GM23338 (cell line): Measurements from ENCODE around the gene SPINK2. TPM values are rescaled to one million over a fixed set of nuclear protein-coding genes. Genes with fewer than 3 reads are reported as not detected.

Experiments used
- ATAC-seq: fragments of 200-7000 bp; cut with Tn5 transposase; 3 replicates; pipeline ENCODE4 v1.9.1; 2020
- DNase-seq: peaks from one replicate; pipeline ENCODE4 v3.0.0-alpha.2; 2015; ENCODE audit warnings: low spot score
- H2AFZ ChIP-seq: fragments of 200-600 bp; sonication (generic); 2 replicates; pipeline ENCODE4 v1.8.0; 2016; ENCODE audit warnings: antibody characterized with exemption, mild to moderate bottlenecking, moderate library complexity
- H3F3A ChIP-seq: fragments of 200-600 bp; sonication (generic); replicated peaks from 2 replicates; pipeline ENCODE4 v1.8.0; 2017; ENCODE audit warnings: antibody characterized with exemption, mixed run types, low read depth
- H3K27ac ChIP-seq: fragments of 200-600 bp; sonication (generic); 2 replicates; pipeline ENCODE4 v1.6.1; 2016; ENCODE audit warnings: low read depth
- H3K27me3 ChIP-seq: fragments of 200-600 bp; sonication (generic); 2 replicates; pipeline ENCODE4 v1.8.0; 2016; ENCODE audit warnings: mild to moderate bottlenecking, mixed run types, moderate library complexity; ENCODE audit not compliant: insufficient read depth
- H3K36me3 ChIP-seq: fragments of 200-600 bp; sonication (generic); 2 replicates; pipeline ENCODE4 v1.8.0; 2016; ENCODE audit warnings: mild to moderate bottlenecking; ENCODE audit not compliant: insufficient read depth
- H3K4me1 ChIP-seq: fragments of 200-600 bp; sonication (generic); 2 replicates; pipeline ENCODE4 v1.8.0; 2016; ENCODE audit warnings: mild to moderate bottlenecking, moderate library complexity; ENCODE audit not compliant: insufficient read depth
- H3K4me2 ChIP-seq: fragments of 200-600 bp; sonication (generic); 2 replicates; pipeline ENCODE4 v1.7.1; 2017; ENCODE audit warnings: mixed run types
- H3K4me3 ChIP-seq: fragments of 200-600 bp; sonication (generic); 2 replicates; pipeline ENCODE4 v1.6.1; 2016; ENCODE audit warnings: mixed run types
- H3K79me2 ChIP-seq: fragments of 200-600 bp; sonication (generic); replicated peaks from 2 replicates; pipeline ENCODE4 v1.8.0; 2017; ENCODE audit warnings: mild to moderate bottlenecking; ENCODE audit not compliant: insufficient read depth
- H3K9me2 ChIP-seq: fragments of 200-600 bp; sonication (generic); 2 replicates; pipeline ENCODE4 v1.8.0; 2017; ENCODE audit not compliant: insufficient read depth
- H4K20me1 ChIP-seq: fragments of 200-600 bp; sonication (generic); replicated peaks from 2 replicates; pipeline ENCODE4 v1.8.0; 2017; ENCODE audit warnings: mild to moderate bottlenecking; ENCODE audit not compliant: insufficient read depth
- H3K27ac Mint-ChIP-seq: 2 replicates; pipeline ENCODE4 v1.8.0; 2020; ENCODE audit warnings: inconsistent platforms, mild to moderate bottlenecking, moderate library complexity, mixed read lengths
- H3K27me3 Mint-ChIP-seq: 3 replicates; pipeline ENCODE4 v1.8.0; 2022; ENCODE audit warnings: low read depth, mild to moderate bottlenecking, moderate library complexity, mixed read lengths, inconsistent platforms; ENCODE audit not compliant: insufficient read depth, poor library complexity
- H3K36me3 Mint-ChIP-seq: 3 replicates; pipeline ENCODE4 v1.8.0; 2021; ENCODE audit warnings: low read depth, mild to moderate bottlenecking, inconsistent platforms, moderate library complexity, mixed read lengths
- H3K4me1 Mint-ChIP-seq: 3 replicates; pipeline ENCODE4 v1.8.0; 2020; ENCODE audit warnings: mild to moderate bottlenecking, inconsistent platforms, mixed read lengths
- H3K4me3 Mint-ChIP-seq: 3 replicates; pipeline ENCODE4 v1.8.0; 2021; ENCODE audit warnings: moderate library complexity, mild to moderate bottlenecking, inconsistent platforms, mixed read lengths
- H3K9me3 Mint-ChIP-seq: 3 replicates; pipeline ENCODE4 v1.8.0; 2020; ENCODE audit warnings: moderate library complexity, mild to moderate bottlenecking, inconsistent platforms, mixed read lengths
- ETS1 ChIP-seq: IDR thresholded peaks from 2 replicates; pipeline ENCODE4 v1.6.1; 2016; ENCODE audit warnings: antibody characterized with exemption
- EZH2 ChIP-seq: fragments of 200-600 bp; sonication (generic); IDR thresholded peaks from one replicate; pipeline ENCODE4 v1.8.0; 2017; ENCODE audit warnings: antibody characterized with exemption, mild to moderate bottlenecking, low read depth; ENCODE audit not compliant: unreplicated experiment
- REST ChIP-seq: IDR thresholded peaks from one replicate; pipeline ENCODE4 v1.6.1; 2018; ENCODE audit warnings: antibody characterized with exemption; ENCODE audit not compliant: unreplicated experiment
- ZNF114 ChIP-seq: fragments of 250-450 bp; sonication (Bioruptor Pico); IDR thresholded peaks from 2 replicates; pipeline ENCODE4 v1.5.0; 2020; ENCODE audit warnings: mild to moderate bottlenecking, moderate library complexity
- ZNF331 ChIP-seq: fragments of 250-450 bp; sonication (Bioruptor Pico); IDR thresholded peaks from 2 replicates; pipeline ENCODE4 v1.5.0; 2020; ENCODE audit warnings: low read depth, mild to moderate bottlenecking, moderate library complexity
- ZNF462 ChIP-seq: fragments of 250-450 bp; sonication (Bioruptor Pico); IDR thresholded peaks from 2 replicates; pipeline ENCODE4 v1.5.0; 2020; ENCODE audit warnings: mild to moderate bottlenecking, moderate library complexity
- polyA plus RNA-seq: library from polyadenylated mRNA; unstranded; fragments of >200 nt; fragmentation: Nextera tagmentation; extraction: Ambion mirVana; gene quantifications from 2 replicates; pipeline ENCODE4 v1.2.1, GENCODE V29; 2016
- total RNA-seq: library from RNA; depleted of rRNA; stranded (reverse); fragments of >200 nt; shearing (Covaris generic); gene quantifications from 2 replicates; pipeline ENCODE4 v1.2.3, GENCODE V29; 2014

The SPINK2 gene
- total and polyA plus RNA-seq, 2 experiments from 2014 or later: 0.73 to 6.4 TPM

- Histone ChIP-seq H4K20me1 (no peaks in the 10 kb centered on the region), H3F3A (no peaks in the 10 kb centered on the region), H3K9me2 (no peaks in the 10 kb centered on the region), H2AFZ (0 out of 2 replicates have a peak overlapping the region, but pooled peaks have one; percentile 76), H3K27ac (no peak overlapping the region), H3K36me3 (no peaks in the 10 kb centered on the region), H3K4me1 (no peaks in the 10 kb centered on the region; the same call in 1 of the 2 replicates), H3K27me3 (no peaks in the 10 kb centered on the region), H3K79me2 (no peaks in the 10 kb centered on the region), H3K4me3 (no peak overlapping the region), H3K4me2 (no peak overlapping the region)
- H3K36me3 Mint-ChIP-seq: no peaks in the 10 kb centered on the region
- H3K27ac Mint-ChIP-seq: no peak overlapping the region
- H3K27me3 Mint-ChIP-seq: peaks cover 1% of the 10 kb centered on the region
- no peak for DNase-seq
- peaks cover 16% of the 10 kb centered on the region for H3K4me1 Mint-ChIP-seq
- H3K4me3 Mint-ChIP-seq: no peak overlapping the region
- TF ChIP-seq ETS1 (no peak), REST (no peak), ZNF331 (CRISPR knock-in tag) (no peak), ZNF114 (no peak), ZNF462 (no peak), EZH2 (no peak)
- no peaks in the 10 kb centered on the region for H3K9me3 Mint-ChIP-seq
- ATAC-seq: no peak
These were observed 33.4 kb downstream of the SPINK2 start for GRCh38 chr4:56788081-56788480.
